Mesendoderm (in vitro differentiated cells): ENCODE results near the gene FANCD2OS.
"Not testable (repeated sequence)": the region's sequence is repeated elsewhere in the genome, so short reads cannot be mapped to it uniquely, and the experiment has no call there.

Experiments used
- DNase-seq: peaks from one replicate; pipeline ENCODE4 v3.0.0; 2013
- H2AK5ac ChIP-seq: 2 replicates; pipeline ENCODE4 v1.6.1; 2013; ENCODE audit warnings: low read length, inconsistent platforms
- H2BK120ac ChIP-seq: 2 replicates; pipeline ENCODE4 v1.6.1; 2013; ENCODE audit warnings: low read depth, mild to moderate bottlenecking, low read length, moderate library complexity, mixed read lengths
- H2BK15ac ChIP-seq: replicated peaks from 2 replicates; pipeline ENCODE4 v1.6.1; 2013; ENCODE audit warnings: low read depth, mild to moderate bottlenecking, moderate library complexity
- H2BK5ac ChIP-seq: 2 replicates; pipeline ENCODE4 v1.6.1; 2013; ENCODE audit warnings: low read length, inconsistent platforms
- H3K18ac ChIP-seq: 2 replicates; pipeline ENCODE4 v1.6.1; 2013; ENCODE audit warnings: mild to moderate bottlenecking, low read length, mixed read lengths
- H3K23ac ChIP-seq: one replicate; pipeline ENCODE4 v1.6.1; 2013; ENCODE audit warnings: low read length
- H3K27ac ChIP-seq: 2 replicates; pipeline ENCODE4 v1.5.1; 2013; ENCODE audit warnings: low read depth, mild to moderate bottlenecking, inconsistent platforms, low read length, moderate library complexity
- H3K27me3 ChIP-seq: 2 replicates; pipeline ENCODE4 v1.6.1; 2013; ENCODE audit warnings: low read length, control low read depth, mild to moderate bottlenecking, inconsistent platforms; ENCODE audit not compliant: insufficient read depth, poor library complexity
- H3K36me3 ChIP-seq: 2 replicates; pipeline ENCODE4 v1.6.1; 2013; ENCODE audit warnings: low read length, inconsistent platforms; ENCODE audit not compliant: control insufficient read depth, insufficient read depth
- H3K4ac ChIP-seq: one replicate; pipeline ENCODE4 v1.6.1; 2013; ENCODE audit warnings: low read depth, mild to moderate bottlenecking, low read length, moderate library complexity
- H3K4me1 ChIP-seq: 2 replicates; pipeline ENCODE4 v1.6.1; 2013; ENCODE audit warnings: low read depth, low read length, inconsistent platforms; ENCODE audit not compliant: control insufficient read depth
- H3K4me2 ChIP-seq: 2 replicates; pipeline ENCODE4 v1.6.1; 2013; ENCODE audit warnings: low read length
- H3K4me3 ChIP-seq: 2 replicates; pipeline ENCODE4 v1.5.1; 2013; ENCODE audit warnings: mild to moderate bottlenecking, low read length
- H3K56ac ChIP-seq: one replicate; pipeline ENCODE4 v1.6.1; 2013; ENCODE audit warnings: low read length
- H3K79me1 ChIP-seq: 2 replicates; pipeline ENCODE4 v1.6.1; 2013; ENCODE audit warnings: low read length, inconsistent platforms
- H3K79me2 ChIP-seq: 2 replicates; pipeline ENCODE4 v1.6.1; 2013; ENCODE audit warnings: mild to moderate bottlenecking, low read length; ENCODE audit not compliant: control insufficient read depth, insufficient read depth
- H3K9ac ChIP-seq: 2 replicates; pipeline ENCODE4 v1.6.1; 2013; ENCODE audit warnings: low read length, inconsistent platforms
- H4K5ac ChIP-seq: one replicate; pipeline ENCODE4 v1.6.1; 2013; ENCODE audit warnings: low read length
- H4K8ac ChIP-seq: one replicate; pipeline ENCODE4 v1.6.1; 2013; ENCODE audit warnings: low read depth, mild to moderate bottlenecking, control low read depth, low read length, moderate library complexity
- WGBS: extraction: QIAGEN DNeasy Blood & Tissue Kit; methylation state at CpG from one replicate; pipeline ENCODE4 v1.1.7; 2013; ENCODE audit warnings: low lambda C conversion rate, missing lambda C conversion rate; ENCODE audit not compliant: insufficient coverage; ENCODE audit errors: extremely low coverage; 5-methylcytosine and 5-hydroxymethylcytosine counted together

The FANCD2OS gene

DNA sequence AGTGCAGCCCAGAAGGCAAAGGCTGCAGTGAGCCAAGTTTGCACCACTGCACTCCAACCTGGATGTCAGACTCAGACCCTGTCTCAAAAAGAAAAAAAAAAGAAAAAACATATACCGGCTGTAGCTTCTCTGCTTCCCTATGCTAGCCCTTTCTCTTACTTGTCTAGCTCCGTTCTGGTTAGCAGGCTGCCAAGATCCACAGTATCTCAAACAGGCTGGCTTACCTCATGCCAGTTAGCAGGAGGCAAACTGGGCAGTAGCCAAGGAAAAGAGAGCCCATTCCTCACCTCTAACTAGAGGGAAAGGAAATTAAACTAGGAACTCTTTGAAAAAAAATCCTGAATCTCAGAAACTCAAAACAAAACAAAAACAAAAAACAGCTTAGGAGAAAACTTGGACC, 16.7 kb downstream of the FANCD2OS start:
- not testable (repeated sequence) for H3K79me1 ChIP-seq, H3K27ac ChIP-seq, H3K18ac ChIP-seq, H3K9ac ChIP-seq, H3K27me3 ChIP-seq, H2BK15ac ChIP-seq, H3K56ac ChIP-seq, H3K4me3 ChIP-seq, H3K79me2 ChIP-seq, H2BK5ac ChIP-seq, H4K8ac ChIP-seq, H3K4ac ChIP-seq, H3K23ac ChIP-seq, H2AK5ac ChIP-seq, H3K4me2 ChIP-seq, H4K5ac ChIP-seq, H3K4me1 ChIP-seq, H2BK120ac ChIP-seq, DNase-seq
- H3K36me3 ChIP-seq, result peaks cover 15% of the 10 kb centered on the region
- no CpG with 5 or more reads among the region's 2 CpGs for WGBS

DNA sequence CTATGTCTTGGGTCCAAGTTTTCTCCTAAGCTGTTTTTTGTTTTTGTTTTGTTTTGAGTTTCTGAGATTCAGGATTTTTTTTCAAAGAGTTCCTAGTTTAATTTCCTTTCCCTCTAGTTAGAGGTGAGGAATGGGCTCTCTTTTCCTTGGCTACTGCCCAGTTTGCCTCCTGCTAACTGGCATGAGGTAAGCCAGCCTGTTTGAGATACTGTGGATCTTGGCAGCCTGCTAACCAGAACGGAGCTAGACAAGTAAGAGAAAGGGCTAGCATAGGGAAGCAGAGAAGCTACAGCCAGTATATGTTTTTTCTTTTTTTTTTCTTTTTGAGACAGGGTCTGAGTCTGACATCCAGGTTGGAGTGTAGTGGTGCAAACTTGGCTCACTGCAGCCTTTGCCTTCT, 17.3 kb downstream of the FANCD2OS start:
- not testable (repeated sequence) for H2BK15ac ChIP-seq, H3K23ac ChIP-seq, DNase-seq, H3K56ac ChIP-seq, H3K79me1 ChIP-seq, H3K27me3 ChIP-seq, H3K27ac ChIP-seq, H3K4me3 ChIP-seq, H3K79me2 ChIP-seq, H3K4ac ChIP-seq, H2BK5ac ChIP-seq, H3K18ac ChIP-seq, H4K5ac ChIP-seq, H2AK5ac ChIP-seq, H3K4me2 ChIP-seq, H3K4me1 ChIP-seq, H2BK120ac ChIP-seq, H4K8ac ChIP-seq, H3K9ac ChIP-seq
- no CpG with 5 or more reads among the region's 1 CpG for WGBS
- peaks cover 17% of the 10 kb centered on the region for H3K36me3 ChIP-seq

DNA sequence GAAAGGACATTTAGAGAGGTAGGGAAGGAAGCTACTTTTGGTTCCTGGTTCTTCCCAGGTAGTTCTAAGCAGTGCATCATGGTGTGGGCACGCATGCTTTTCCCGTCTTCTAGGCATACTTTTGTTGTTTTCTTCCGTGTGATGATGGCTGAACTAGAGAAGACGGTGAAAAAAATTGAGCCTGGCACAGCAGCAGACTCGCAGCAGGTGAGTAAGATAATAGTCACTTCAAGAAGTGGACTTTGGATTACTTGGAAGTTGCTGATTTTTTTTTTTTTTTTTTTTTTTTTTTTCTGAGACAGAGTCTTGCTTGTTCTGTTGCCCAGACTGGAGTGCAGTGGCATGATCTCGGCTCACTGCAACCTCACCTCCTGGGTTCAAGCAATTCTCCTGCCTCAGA, 17.9 kb downstream of the FANCD2OS start:
- no peaks in the 10 kb centered on the region for H3K79me2 ChIP-seq
- peaks cover 17% of the 10 kb centered on the region for H3K36me3 ChIP-seq
- WGBS, result no CpG with 5 or more reads among the region's 6 CpGs
- H3K4me1 ChIP-seq, result no peaks in the 10 kb centered on the region
- no peak overlapping the region for H2BK15ac ChIP-seq
- H3K4ac ChIP-seq, result no peak overlapping the region
- no peak overlapping the region for H3K4me2 ChIP-seq
- H3K79me1 ChIP-seq, result no peaks in the 10 kb centered on the region
- no peak overlapping the region for H3K9ac ChIP-seq
- no peak overlapping the region for H2AK5ac ChIP-seq
- no peak overlapping the region for H4K5ac ChIP-seq
- no peak overlapping the region for H2BK5ac ChIP-seq
- no peak overlapping the region for H2BK120ac ChIP-seq
- H3K18ac ChIP-seq, result no peak overlapping the region
- H3K27ac ChIP-seq, result no peak overlapping the region
- no peak overlapping the region for H3K23ac ChIP-seq
- H3K56ac ChIP-seq, result no peak overlapping the region
- H3K27me3 ChIP-seq, result no peaks in the 10 kb centered on the region
- no peak overlapping the region for H3K4me3 ChIP-seq
- no peak for DNase-seq
- no peak overlapping the region for H4K8ac ChIP-seq

DNA sequence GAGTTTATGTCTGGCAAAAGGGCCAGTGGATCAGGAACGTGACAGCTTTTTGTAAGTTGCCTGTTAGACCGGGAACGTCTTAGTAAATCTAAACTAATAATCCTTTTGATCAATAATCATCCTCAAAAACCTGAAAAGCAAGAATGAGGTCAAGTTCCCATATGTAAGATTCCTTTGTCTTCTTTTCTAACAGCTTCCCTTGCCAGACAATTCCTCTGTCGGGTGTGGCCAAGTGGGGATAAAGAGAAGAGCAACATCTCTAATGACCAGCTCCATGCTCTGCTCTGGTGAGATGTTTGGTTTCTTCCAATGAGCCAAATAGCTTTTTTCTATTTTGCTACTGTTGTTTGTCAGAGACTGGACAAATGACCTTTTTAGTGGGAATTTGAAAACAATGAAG, 19.8 kb downstream of the FANCD2OS start:
- H3K4ac ChIP-seq, result no peak overlapping the region
- peaks cover 8% of the 10 kb centered on the region for H3K36me3 ChIP-seq
- no peak overlapping the region for H3K9ac ChIP-seq
- no peaks in the 10 kb centered on the region for H3K4me1 ChIP-seq
- H2BK15ac ChIP-seq, result no peak overlapping the region
- H3K27me3 ChIP-seq, result no peaks in the 10 kb centered on the region
- H3K27ac ChIP-seq, result no peak overlapping the region
- no peak overlapping the region for H2BK5ac ChIP-seq
- H3K56ac ChIP-seq, result no peak overlapping the region
- H2BK120ac ChIP-seq, result no peak overlapping the region
- no peak for DNase-seq
- H4K8ac ChIP-seq, result no peak overlapping the region
- no peaks in the 10 kb centered on the region for H3K79me2 ChIP-seq
- H3K4me2 ChIP-seq, result no peak overlapping the region
- H2AK5ac ChIP-seq, result no peak overlapping the region
- WGBS, result no CpG with 5 or more reads among the region's 4 CpGs
- H3K79me1 ChIP-seq, result no peaks in the 10 kb centered on the region
- H3K23ac ChIP-seq, result no peak overlapping the region
- H3K4me3 ChIP-seq, result no peak overlapping the region
- H4K5ac ChIP-seq, result no peak overlapping the region
- H3K18ac ChIP-seq, result no peak overlapping the region

DNA sequence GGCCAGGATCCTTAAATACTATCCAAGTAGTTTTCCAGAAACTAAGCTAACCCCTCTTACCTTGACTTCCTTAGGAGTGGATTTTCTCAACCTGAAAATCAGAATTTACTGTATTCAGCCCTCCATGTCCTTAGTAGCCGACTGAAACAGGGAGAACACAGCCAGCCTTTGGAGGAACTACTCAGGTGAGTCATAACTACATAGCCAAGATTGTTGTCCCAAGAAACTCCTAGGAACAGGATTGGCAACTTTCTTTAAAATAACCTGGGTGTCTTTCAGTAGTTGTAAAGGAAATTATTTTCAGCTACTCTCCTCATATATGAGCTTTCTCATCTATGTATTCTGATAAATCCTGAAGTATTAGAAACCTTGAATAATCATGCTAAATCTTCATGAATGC, 22.3 kb downstream of the FANCD2OS start:
- Histone ChIP-seq H3K18ac (no peak overlapping the region), H3K36me3 (peaks cover 9% of the 10 kb centered on the region), H2AK5ac (no peak overlapping the region), H3K4me2 (no peak overlapping the region), H3K56ac (no peak overlapping the region), H3K79me2 (no peaks in the 10 kb centered on the region), H2BK5ac (no peak overlapping the region), H3K79me1 (no peaks in the 10 kb centered on the region), H4K8ac (no peak overlapping the region), H3K27me3 (no peaks in the 10 kb centered on the region), H3K4ac (no peak overlapping the region), H2BK15ac (no peak overlapping the region), H3K4me3 (no peak overlapping the region), H3K23ac (no peak overlapping the region), H3K9ac (no peak overlapping the region), H4K5ac (no peak overlapping the region), H2BK120ac (no peak overlapping the region), H3K4me1 (no peaks in the 10 kb centered on the region), H3K27ac (no peak overlapping the region)
- DNase-seq, result no peak
- no CpG with 5 or more reads among the region's 1 CpG for WGBS

DNA sequence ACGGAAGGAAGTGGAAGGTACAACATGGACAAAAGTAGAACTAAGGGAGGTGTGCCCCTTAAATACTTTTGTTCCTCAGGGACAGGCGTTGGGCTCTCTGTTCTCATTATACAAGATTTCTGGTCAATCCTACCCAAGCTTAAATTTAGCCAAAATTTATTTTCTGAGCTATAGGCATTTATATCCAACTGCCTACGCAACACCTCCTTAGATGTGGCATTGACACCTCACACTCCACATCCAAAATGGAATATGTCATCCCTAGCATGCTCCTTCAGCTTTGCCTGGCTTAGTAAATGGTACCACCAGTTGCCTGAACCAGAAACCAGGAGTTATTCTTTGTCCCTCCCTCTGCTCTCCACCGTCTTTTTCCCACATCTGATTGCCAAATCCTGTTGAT, 26.2 kb downstream of the FANCD2OS start:
- no peak overlapping the region for H4K5ac ChIP-seq
- H4K8ac ChIP-seq, result no peak overlapping the region
- H3K36me3 ChIP-seq, result peaks cover 12% of the 10 kb centered on the region
- no peak overlapping the region for H2AK5ac ChIP-seq
- WGBS, result no CpG with 5 or more reads among the region's 4 CpGs
- H2BK15ac ChIP-seq, result no peak overlapping the region
- DNase-seq, result no peak
- no peak overlapping the region for H2BK5ac ChIP-seq
- H3K4me2 ChIP-seq, result no peak overlapping the region
- H3K9ac ChIP-seq, result no peak overlapping the region
- no peak overlapping the region for H3K23ac ChIP-seq
- no peak overlapping the region for H3K4me3 ChIP-seq
- H3K27ac ChIP-seq, result no peak overlapping the region
- H3K18ac ChIP-seq, result no peak overlapping the region
- no peaks in the 10 kb centered on the region for H3K4me1 ChIP-seq
- H3K79me1 ChIP-seq, result no peaks in the 10 kb centered on the region
- no peak overlapping the region for H2BK120ac ChIP-seq
- no peak overlapping the region for H3K56ac ChIP-seq
- no peaks in the 10 kb centered on the region for H3K27me3 ChIP-seq
- H3K4ac ChIP-seq, result no peak overlapping the region
- H3K79me2 ChIP-seq, result no peaks in the 10 kb centered on the region
